T-helper 1 cell treated with Interleukin-12 subunit alpha and Interleukin-12 subunit beta and Interleukin-4 antibody, amounts not matched to agents 30 μg/mL and 1 μg/mL, for 36 hours (primary cell): ENCODE measurements around the gene KRTAP3-1.
"Not testable (repeated sequence)": the region's sequence is repeated elsewhere in the genome, so short reads cannot be mapped to it uniquely, and the experiment has no call there.

Experiments
- H3K27ac Mint-ChIP-seq: one replicate; pipeline ENCODE4 v1.8.0; 2021; ENCODE audit warnings: mild to moderate bottlenecking, mixed read lengths
- H3K27me3 Mint-ChIP-seq: one replicate; pipeline ENCODE4 v1.8.0; 2021; ENCODE audit warnings: low read depth, mixed read lengths
- H3K36me3 Mint-ChIP-seq: one replicate; pipeline ENCODE4 v1.8.0; 2021; ENCODE audit warnings: low read depth, mixed read lengths
- H3K4me1 Mint-ChIP-seq: one replicate; pipeline ENCODE4 v1.8.0; 2021; ENCODE audit warnings: low read depth, mixed read lengths
- H3K4me3 Mint-ChIP-seq: one replicate; pipeline ENCODE4 v1.8.0; 2021; ENCODE audit warnings: mild to moderate bottlenecking, moderate library complexity, mixed read lengths
- H3K9me3 Mint-ChIP-seq: one replicate; pipeline ENCODE4 v1.8.0; 2021; ENCODE audit warnings: mixed read lengths

KRTAP3-1 gene

DNA sequence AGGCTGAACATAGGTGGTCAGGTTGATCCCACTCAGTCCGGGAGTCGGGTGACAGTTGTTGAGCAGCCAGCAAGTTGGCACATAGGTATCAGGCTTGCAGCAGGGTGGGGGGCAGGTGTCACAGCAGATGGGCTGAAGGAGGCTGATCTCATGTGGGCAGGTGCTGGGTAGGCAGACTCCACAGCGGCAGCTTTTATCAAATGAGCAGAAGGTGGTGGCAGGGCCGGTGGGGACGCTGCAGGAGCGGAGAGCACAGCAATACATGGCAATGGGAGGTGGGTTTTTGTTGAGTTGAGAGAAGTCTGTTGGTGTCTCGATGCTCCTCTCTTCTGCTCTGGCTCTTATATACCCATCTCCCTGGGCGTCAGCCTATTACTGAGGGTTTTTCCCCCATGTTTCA is at the start of gene KRTAP3-1:
TSS of gene KRTAP3-1 (minus strand) at position 318 of the 400 bp plus-strand sequence. CDS start at position 264, 54 bp downstream.
- Mint-ChIP-seq H3K27me3 (peaks cover 11% of the 10 kb centered on the region), H3K27ac (no peak within 1 kb of the TSS), H3K9me3 (no peaks in the 10 kb centered on the region), H3K4me3 (no peak within 1 kb of the TSS), H3K36me3 (no peaks in the 10 kb centered on the region), H3K4me1 (no peaks in the 10 kb centered on the region)

DNA sequence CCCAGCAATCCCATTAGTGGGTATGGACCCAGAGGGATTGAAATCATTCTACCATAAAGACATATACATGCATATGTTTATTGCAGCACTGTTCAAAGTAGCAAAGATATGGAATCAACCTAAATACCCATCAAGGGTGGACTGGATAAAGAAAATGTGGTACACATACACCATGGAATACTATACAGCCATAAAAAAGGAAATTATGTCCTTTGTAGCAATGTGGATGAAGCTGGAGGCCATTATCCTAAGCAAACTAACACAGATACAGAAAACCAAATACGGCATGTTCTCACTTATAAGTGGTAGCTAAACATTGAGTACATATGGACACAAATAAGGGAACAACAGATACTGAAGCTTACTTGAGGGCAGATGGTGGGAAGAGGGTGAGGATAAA is 48.6 kb upstream of the KRTAP3-1 start:
- no peak overlapping the region for H3K4me3 Mint-ChIP-seq
- peaks cover 40% of the 10 kb centered on the region for H3K27me3 Mint-ChIP-seq

DNA sequence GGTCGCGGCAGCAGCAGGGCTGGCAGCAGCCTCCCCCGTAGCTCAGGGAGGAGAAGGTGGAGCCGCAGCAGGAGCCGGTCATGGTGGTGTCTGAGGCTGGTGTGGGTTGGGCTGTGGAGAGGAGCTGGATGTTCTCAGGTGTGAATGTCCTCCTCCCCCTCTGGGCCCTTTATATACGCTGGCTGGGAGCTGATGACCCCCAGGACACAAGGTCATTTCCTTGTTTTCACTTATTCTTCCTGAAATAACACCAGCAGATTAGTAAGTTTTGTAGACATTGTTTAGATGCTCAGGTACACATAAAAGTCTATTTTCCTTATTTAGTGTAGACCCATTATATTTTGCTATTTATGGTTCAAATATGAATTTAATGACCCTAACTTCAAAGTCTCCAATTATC is 46.2 kb upstream of the KRTAP3-1 start, which contains the start of gene KRTAP2-2:
TSS of gene KRTAP2-2 (minus strand) at position 101 of the 400 bp plus-strand sequence. CDS start at position 82, 19 bp downstream.
- peaks cover 23% of the 10 kb centered on the region for H3K27me3 Mint-ChIP-seq
- not testable (repeated sequence) for H3K27ac Mint-ChIP-seq, H3K36me3 Mint-ChIP-seq, H3K4me1 Mint-ChIP-seq, H3K4me3 Mint-ChIP-seq, H3K9me3 Mint-ChIP-seq

More for the DNA sequence above, 48.6 kb upstream of the KRTAP3-1 start:
- no peaks in the 10 kb centered on the region for H3K4me1 Mint-ChIP-seq
- peaks cover 6% of the 10 kb centered on the region for H3K9me3 Mint-ChIP-seq
- no peak overlapping the region for H3K27ac Mint-ChIP-seq
- H3K36me3 Mint-ChIP-seq, result no peaks in the 10 kb centered on the region

DNA sequence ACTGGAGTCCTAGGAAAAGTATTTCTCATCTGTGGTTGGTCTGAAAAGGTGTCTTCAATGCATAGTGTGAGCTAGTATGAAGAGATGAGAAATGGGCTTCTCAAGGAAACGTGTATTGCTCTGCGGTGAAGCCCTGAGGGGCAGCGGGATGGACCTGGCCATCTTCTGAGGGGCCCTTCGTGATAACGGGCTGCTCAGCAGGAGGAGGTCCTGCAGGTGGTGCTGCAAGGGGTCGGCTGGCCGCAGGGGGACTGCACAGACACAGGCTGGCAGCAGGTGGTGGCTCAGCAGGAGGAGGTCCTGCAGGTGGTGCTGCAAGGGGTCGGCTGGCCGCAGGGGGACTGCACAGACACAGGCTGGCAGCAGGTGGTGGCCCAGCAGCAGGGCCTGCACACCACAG is 45.6 kb upstream of the KRTAP3-1 start:
- not testable (repeated sequence) for H3K4me1 Mint-ChIP-seq, H3K36me3 Mint-ChIP-seq, H3K9me3 Mint-ChIP-seq, H3K4me3 Mint-ChIP-seq, H3K27ac Mint-ChIP-seq
- H3K27me3 Mint-ChIP-seq, result peaks cover 23% of the 10 kb centered on the region

DNA sequence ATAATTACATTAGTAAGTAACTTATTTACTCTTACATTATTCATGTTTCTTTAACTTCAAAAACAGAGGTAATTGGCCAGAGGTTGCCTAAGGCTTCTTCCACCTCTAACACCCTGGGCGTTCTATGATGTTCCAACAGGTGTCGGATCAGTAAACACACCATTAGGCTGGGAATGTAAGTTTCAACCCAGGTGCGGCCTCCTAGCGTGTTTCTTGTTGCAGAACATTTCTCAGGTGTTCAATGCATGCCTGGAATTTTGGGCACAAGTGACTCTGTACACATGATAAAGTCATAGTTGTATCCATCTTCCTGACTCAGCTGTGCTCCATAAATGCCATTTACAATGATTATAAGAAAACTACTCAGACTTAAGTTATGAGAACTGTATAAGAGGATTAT is 45.1 kb upstream of the KRTAP3-1 start:
- H3K27me3 Mint-ChIP-seq, result peaks cover 18% of the 10 kb centered on the region
- H3K36me3 Mint-ChIP-seq, result no peaks in the 10 kb centered on the region
- no peaks in the 10 kb centered on the region for H3K4me1 Mint-ChIP-seq
- no peak overlapping the region for H3K27ac Mint-ChIP-seq
- peaks cover 6% of the 10 kb centered on the region for H3K9me3 Mint-ChIP-seq
- no peak overlapping the region for H3K4me3 Mint-ChIP-seq

DNA sequence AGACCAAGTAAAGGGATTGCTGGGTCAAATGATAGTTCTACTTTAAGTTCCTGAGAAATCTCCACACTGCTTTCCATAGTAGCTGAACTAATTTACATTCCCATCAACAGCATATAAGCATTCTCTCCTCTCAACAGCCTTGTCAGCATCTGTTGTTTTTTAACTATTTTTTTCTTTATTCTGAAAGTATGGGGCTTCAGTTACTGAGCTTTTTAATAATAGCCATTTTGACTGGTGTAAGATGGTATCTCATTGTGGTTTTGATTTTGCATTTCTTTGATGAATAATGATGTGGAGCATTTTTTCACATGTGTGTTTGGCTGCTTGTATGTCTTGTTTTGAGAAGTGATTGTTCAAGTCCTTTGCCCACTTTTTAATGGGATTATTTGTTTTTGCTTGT is 43.6 kb upstream of the KRTAP3-1 start:
- Mint-ChIP-seq H3K9me3 (peaks cover 4% of the 10 kb centered on the region), H3K27me3 (peaks cover 16% of the 10 kb centered on the region), H3K4me1 (no peaks in the 10 kb centered on the region), H3K27ac (no peak overlapping the region), H3K36me3 (no peaks in the 10 kb centered on the region), H3K4me3 (no peak overlapping the region)

DNA sequence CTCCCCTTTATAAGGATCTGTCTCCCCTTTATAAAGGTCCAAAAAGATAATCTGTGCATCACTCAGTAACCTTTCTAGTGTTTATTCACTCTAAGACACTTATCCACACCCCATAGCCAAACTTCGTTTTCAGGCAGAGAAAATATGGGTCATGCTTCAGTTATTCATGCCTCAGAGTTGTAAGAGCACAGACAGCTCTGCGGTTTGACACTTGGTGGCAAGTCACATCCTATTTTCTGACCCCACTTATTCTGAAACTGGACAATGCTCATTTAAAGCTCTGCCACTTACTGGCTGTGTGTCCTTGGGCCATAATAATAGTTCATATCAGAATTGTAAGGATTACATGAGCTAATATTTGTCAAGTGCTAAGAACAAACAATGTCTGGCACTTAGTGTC is 40.2 kb upstream of the KRTAP3-1 start:
- H3K27me3 Mint-ChIP-seq, result peaks cover 23% of the 10 kb centered on the region
- H3K27ac Mint-ChIP-seq, result no peak overlapping the region
- no peak overlapping the region for H3K4me3 Mint-ChIP-seq
- H3K4me1 Mint-ChIP-seq, result no peaks in the 10 kb centered on the region
- no peaks in the 10 kb centered on the region for H3K36me3 Mint-ChIP-seq
- H3K9me3 Mint-ChIP-seq, result no peaks in the 10 kb centered on the region

DNA sequence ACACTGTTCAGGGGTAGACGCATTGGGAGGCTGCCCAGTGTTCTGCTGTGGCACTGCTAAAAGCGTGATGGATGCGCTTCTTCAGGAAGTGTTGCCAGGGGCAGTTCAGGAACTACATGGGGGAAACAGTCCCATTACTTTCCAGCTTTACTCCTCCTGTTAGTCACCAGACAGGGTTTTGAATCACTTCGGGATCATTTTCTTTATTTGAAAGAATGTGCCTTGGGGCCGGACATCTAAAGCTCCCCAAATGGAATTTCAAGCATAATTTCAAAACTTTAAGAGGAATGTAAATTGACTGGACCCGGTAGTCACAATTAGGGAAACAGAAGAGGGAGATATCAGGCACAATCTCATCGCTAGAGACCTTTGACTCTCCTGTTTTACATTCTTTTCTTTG is 39.5 kb upstream of the KRTAP3-1 start:
- Mint-ChIP-seq H3K27me3 (peaks cover 19% of the 10 kb centered on the region), H3K4me1 (no peaks in the 10 kb centered on the region), H3K27ac (no peak overlapping the region), H3K36me3 (no peaks in the 10 kb centered on the region), H3K4me3 (no peak overlapping the region), H3K9me3 (no peaks in the 10 kb centered on the region)

DNA sequence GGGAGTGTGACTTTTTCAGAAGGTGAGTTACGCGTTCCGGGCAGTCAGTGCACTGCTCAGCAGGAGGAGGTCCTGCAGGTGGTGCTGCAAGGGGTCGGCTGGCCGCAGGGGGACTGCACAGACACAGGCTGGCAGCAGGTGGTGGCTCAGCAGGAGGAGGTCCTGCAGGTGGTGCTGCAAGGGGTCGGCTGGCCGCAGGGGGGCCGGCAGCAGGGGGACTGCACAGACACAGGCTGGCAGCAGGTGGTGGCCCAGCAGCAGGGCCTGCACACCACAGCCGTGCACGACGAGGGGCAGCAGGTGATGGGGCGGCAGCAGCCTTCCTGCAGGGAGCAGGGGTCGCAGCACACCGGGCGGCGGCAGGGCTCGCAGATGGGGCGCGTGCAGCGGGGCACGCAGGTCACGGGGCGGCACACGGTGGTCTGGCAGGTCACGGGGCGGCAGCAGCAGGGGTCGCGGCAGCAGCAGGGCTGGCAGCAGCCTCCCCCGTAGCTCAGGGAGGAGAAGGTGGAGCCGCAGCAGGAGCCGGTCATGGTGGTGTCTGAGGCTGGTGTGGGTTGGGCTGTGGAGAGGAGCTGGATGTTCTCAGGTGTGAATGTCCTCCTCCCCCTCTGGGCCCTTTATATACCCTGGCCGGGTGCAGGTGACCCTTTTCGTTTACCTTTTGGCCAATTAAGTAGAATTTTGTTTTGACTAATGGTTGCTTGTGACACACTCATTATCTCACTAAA is 38.0 kb upstream of the KRTAP3-1 start, which contains the start of gene KRTAP2-1:
TSS of gene KRTAP2-1 (minus strand) at position 582 of the 731 bp plus-strand sequence. CDS start at position 533, 49 bp downstream.
- H3K4me3 Mint-ChIP-seq, H3K36me3 Mint-ChIP-seq, H3K4me1 Mint-ChIP-seq, H3K27ac Mint-ChIP-seq, H3K9me3 Mint-ChIP-seq: not testable (repeated sequence)
- H3K27me3 Mint-ChIP-seq, result peaks cover 13% of the 10 kb centered on the region

DNA sequence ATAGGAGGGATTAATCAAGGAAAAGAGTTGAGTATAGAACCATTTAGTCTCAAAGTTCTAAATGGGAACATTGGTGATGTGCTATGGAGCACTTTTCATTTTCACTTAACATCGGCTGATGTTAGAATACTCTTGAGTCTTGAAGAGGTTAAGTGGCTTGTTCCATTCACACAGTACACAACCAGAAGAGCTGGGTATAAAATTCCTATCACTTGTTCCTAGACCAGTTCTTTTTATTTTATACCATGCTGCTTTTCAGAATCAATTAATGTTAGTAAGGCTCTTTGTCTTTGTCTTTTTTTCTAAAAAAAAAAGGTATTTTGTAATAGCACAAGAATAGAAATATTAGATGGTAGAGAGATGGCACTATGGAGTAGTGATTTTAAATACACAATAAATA is 34.0 kb upstream of the KRTAP3-1 start:
- H3K4me1 Mint-ChIP-seq, result no peaks in the 10 kb centered on the region
- no peak overlapping the region for H3K4me3 Mint-ChIP-seq
- H3K27ac Mint-ChIP-seq, result no peak overlapping the region
- H3K9me3 Mint-ChIP-seq, result no peaks in the 10 kb centered on the region
- no peaks in the 10 kb centered on the region for H3K36me3 Mint-ChIP-seq
- peaks cover 10% of the 10 kb centered on the region for H3K27me3 Mint-ChIP-seq

DNA sequence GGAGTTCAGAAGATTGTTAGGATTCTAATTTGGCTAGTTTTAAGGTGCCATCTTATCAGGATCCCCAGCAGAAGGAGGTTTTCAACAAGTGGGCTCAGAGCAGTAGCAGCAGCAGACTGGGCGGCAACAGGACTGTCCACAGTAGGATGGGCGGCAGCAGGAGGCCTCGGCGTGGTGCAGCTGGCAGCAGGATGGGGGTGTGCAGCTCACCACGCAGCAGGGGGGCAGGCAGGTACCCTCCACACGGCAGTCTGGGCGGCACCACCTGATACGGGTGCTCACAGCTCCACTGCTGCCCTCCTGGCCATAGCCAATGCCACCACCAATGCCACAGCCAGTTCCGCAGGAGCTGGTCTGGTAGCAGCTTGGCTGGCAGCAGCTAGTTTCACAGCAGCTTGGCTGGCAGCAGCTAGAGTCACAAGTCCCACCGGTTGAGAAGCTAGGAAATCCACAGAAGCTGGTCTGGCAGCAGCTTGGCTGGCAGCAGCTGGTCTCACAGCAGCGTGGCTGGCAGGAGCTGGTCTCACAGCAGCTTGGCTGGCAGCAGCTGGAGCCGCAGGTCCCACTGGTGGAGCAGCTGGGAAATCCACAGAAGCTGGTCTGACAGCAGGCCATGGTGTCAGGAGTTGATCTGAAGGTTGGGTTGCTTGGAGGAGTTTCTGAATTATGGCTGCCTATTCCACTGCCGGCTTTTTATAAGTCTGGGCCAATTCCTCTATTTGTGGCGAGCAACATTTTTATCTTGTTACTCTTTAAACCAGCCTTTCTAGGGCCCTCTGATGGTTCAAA is 32.0 kb upstream of the KRTAP3-1 start, which contains the start of gene KRTAP1-1:
TSS of gene KRTAP1-1 (minus strand) at position 668 of the 789 bp plus-strand sequence. CDS start at position 615, 53 bp downstream.
- H3K4me1 Mint-ChIP-seq, H3K4me3 Mint-ChIP-seq, H3K9me3 Mint-ChIP-seq, H3K27ac Mint-ChIP-seq, H3K36me3 Mint-ChIP-seq: not testable (repeated sequence)
- peaks cover 14% of the 10 kb centered on the region for H3K27me3 Mint-ChIP-seq

DNA sequence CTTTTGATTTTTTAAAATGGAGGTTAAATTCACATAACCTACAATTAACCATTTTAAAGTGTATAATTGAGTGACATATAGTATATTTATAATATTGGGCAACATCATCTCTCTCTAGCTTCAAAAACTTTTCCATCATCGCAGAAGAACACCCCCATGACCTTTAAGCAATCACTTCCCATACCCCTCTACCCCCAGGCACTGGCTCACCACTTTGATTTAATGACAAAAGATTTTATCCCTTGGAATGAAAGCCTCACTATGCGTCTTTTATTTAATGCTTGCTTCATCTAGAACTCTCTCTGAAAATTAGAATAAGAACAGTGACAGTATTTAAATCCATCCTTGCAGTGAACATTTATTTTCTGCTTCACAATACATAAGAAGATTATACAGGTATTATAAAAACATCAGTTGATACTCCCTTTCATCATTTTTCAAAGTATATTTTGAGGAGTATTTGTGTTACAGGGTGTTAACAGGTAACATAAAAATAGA is 29.0 kb upstream of the KRTAP3-1 start:
- no peaks in the 10 kb centered on the region for H3K4me1 Mint-ChIP-seq
- H3K27ac Mint-ChIP-seq, result no peak overlapping the region
- no peaks in the 10 kb centered on the region for H3K36me3 Mint-ChIP-seq
- H3K27me3 Mint-ChIP-seq, result peaks cover 11% of the 10 kb centered on the region
- H3K9me3 Mint-ChIP-seq, result no peaks in the 10 kb centered on the region
- no peak overlapping the region for H3K4me3 Mint-ChIP-seq

DNA sequence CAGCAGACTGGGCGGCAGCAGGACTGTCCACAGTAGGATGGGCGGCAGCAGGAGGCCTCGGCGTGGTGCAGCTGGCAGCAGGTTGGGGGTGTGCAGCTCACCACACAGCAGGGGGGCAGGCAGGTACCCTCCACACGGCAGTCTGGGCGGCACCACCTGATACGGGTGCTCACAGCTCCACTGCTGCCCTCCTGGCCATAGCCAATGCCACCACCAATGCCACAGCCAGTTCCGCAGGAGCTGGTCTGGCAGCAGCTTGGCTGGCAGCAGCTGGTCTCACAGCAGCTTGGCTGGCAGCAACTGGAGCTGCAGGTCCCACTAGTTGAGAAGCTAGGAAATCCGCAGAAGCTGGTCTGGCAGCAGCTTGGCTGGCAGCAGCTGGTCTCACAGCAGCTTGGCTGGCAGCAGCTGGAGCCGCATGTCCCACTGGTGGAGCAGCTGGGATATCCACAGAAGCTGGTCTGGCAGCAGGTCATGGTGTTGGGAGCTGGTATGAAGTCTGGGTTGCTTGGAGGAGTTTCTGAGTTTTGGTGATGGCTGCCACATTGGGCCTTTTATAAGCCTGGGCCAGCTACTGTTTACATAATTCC is 25.5 kb upstream of the KRTAP3-1 start, which contains the start of gene KRTAP1-3:
TSS of gene KRTAP1-3 (minus strand) at position 529 of the 590 bp plus-strand sequence. CDS start at position 476, 53 bp downstream.
- H3K9me3 Mint-ChIP-seq, H3K27ac Mint-ChIP-seq, H3K36me3 Mint-ChIP-seq, H3K4me3 Mint-ChIP-seq, H3K4me1 Mint-ChIP-seq: not testable (repeated sequence)
- H3K27me3 Mint-ChIP-seq, result peaks cover 19% of the 10 kb centered on the region

DNA sequence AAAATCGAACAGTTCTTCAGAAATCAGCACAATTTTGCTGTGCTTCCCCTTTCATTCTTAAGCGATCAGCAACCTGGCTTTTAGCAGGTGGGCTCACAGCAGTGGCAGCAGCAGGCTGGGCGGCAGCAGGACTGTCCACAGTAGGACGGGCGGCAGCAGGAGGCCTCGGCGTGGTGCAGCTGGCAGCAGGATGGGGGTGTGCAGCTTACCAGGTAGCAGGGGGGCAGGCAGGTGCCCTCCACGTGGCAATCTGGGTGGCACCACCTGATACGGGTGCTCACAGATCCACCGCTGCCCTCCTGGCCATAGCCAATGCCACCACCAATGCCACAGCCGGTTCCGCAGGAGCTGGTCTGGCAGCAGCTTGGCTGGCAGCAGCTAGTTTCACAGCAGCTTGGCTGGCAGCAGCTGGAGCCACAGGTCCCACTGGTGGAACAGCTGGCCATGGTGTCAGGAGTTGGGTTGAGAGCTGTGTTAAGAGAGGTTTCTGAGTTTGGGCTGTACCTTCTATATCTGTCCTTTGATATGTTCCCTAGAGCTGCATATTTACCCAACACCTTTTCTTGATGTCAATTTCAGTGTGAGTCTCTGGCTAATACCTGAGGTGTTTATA is 20.8 kb upstream of the KRTAP3-1 start, which contains the start of gene KRTAP1-4:
TSS of gene KRTAP1-4 (minus strand) at position 563 of the 613 bp plus-strand sequence. CDS start at position 446, 117 bp downstream.
- no peaks in the 10 kb centered on the region for H3K4me1 Mint-ChIP-seq
- H3K36me3 Mint-ChIP-seq, result no peaks in the 10 kb centered on the region
- H3K4me3 Mint-ChIP-seq, result no peak within 1 kb of the TSS
- no peak within 1 kb of the TSS for H3K27ac Mint-ChIP-seq
- H3K27me3 Mint-ChIP-seq, result peaks cover 10% of the 10 kb centered on the region
- no peaks in the 10 kb centered on the region for H3K9me3 Mint-ChIP-seq
